HG03565 (cell line): ENCODE data around the gene EMID1.

Experiments used
- ATAC-seq: cut with Tn5 transposase; IDR thresholded peaks from one replicate; pipeline ENCODE4 v1.9.1; 2021; ENCODE audit warnings: mild to moderate bottlenecking, moderate library complexity; ENCODE audit not compliant: unreplicated experiment

Gene EMID1

GRCh38 chr22:29205594-29206371 is at the start of gene EMID1:
Gene EMID1, plus strand, starts transcription at chr22:29205896. Its CDS starts 143 bp downstream, at chr22:29206039.
- no peak for ATAC-seq

GRCh38 chr22:29155966-29156365 is 49.7 kb upstream of the EMID1 start:
- no peak for ATAC-seq

- ATAC-seq, result no peak
Observed at GRCh38 chr22:29156507-29156906, 49.2 kb upstream of the EMID1 start.

- ATAC-seq, result no peak
Observed at GRCh38 chr22:29157759-29158535, 47.7 kb upstream of the EMID1 start.

GRCh38 chr22:29158546-29158945 is 47.1 kb upstream of the EMID1 start:
- ATAC-seq, result no peak

GRCh38 chr22:29163808-29164207 is 41.9 kb upstream of the EMID1 start:
- ATAC-seq, result no peak

GRCh38 chr22:29165321-29166060 is 40.2 kb upstream of the EMID1 start:
- ATAC-seq, result no peak

- ATAC-seq, result no peak
Observed at GRCh38 chr22:29166180-29166579, 39.5 kb upstream of the EMID1 start.

GRCh38 chr22:29167032-29167911 is 38.4 kb upstream of the EMID1 start:
- peak; percentile 89 for ATAC-seq

GRCh38 chr22:29171721-29172120 is 34.0 kb upstream of the EMID1 start:
- no peak for ATAC-seq

GRCh38 chr22:29172216-29172615 is 33.5 kb upstream of the EMID1 start:
- no peak for ATAC-seq

GRCh38 chr22:29175312-29175835 is 30.3 kb upstream of the EMID1 start:
- ATAC-seq, result no peak

- ATAC-seq, result no peak
Observed at GRCh38 chr22:29183971-29184848, 21.5 kb upstream of the EMID1 start.

GRCh38 chr22:29184849-29185490 is 20.7 kb upstream of the EMID1 start:
- no peak for ATAC-seq

- ATAC-seq, result no peak
Observed at GRCh38 chr22:29186302-29186701, 19.4 kb upstream of the EMID1 start.

- ATAC-seq, result no peak
Observed at GRCh38 chr22:29187831-29188230, 17.9 kb upstream of the EMID1 start.

GRCh38 chr22:29190051-29190450 is 15.6 kb upstream of the EMID1 start:
- no peak for ATAC-seq

- no peak for ATAC-seq
Observed at GRCh38 chr22:29190918-29191317, 14.8 kb upstream of the EMID1 start.

- ATAC-seq, result no peak
Observed at GRCh38 chr22:29193021-29193420, 12.7 kb upstream of the EMID1 start.
